WTC11 (cell line): Measurements from ENCODE around the gene HNRNPAB. TPM values are rescaled to one million over a fixed set of nuclear protein-coding genes. Genes with fewer than 3 reads are reported as not detected.
"Not testable (repeated sequence)": the region's sequence is repeated elsewhere in the genome, so short reads cannot be mapped to it uniquely, and the experiment has no call there.

Experiments used
- ATAC-seq: fragments of 200-7000 bp; cut with Tn5 transposase; 2 replicates; pipeline ENCODE4 v1.10.0; 2021; ENCODE audit warnings: mild to moderate bottlenecking, moderate library complexity
- CTCF ChIA-PET: fragments of 300-600 bp; sonication (Branson Sonifier 250); formaldehyde crosslinking; loops from one replicate; lab custom pipeline; 2021; ENCODE audit warnings: antibody characterized with exemption; lab: Charles Lee
- POLR2A ChIA-PET: fragments of 350-600 bp; sonication (Branson Sonifier 250); formaldehyde crosslinking; loops from one replicate; lab custom pipeline; 2021; ENCODE audit warnings: antibody characterized with exemption; lab: Charles Lee
- DNase-seq: peaks from one replicate; pipeline ENCODE4 v3.0.0; 2021; ENCODE audit warnings: low spot score
- H3K27ac Mint-ChIP-seq: 2 replicates; pipeline ENCODE4 v1.8.0; 2021; ENCODE audit warnings: mixed read lengths
- H3K27me3 Mint-ChIP-seq: 2 replicates; pipeline ENCODE4 v1.8.0; 2021; ENCODE audit warnings: low read depth, mild to moderate bottlenecking, moderate library complexity, mixed read lengths
- H3K36me3 Mint-ChIP-seq: 2 replicates; pipeline ENCODE4 v1.8.0; 2021; ENCODE audit warnings: mixed read lengths
- H3K4me1 Mint-ChIP-seq: 2 replicates; pipeline ENCODE4 v1.8.0; 2022; ENCODE audit warnings: mixed read lengths
- H3K4me3 Mint-ChIP-seq: 2 replicates; pipeline ENCODE4 v1.8.0; 2021; ENCODE audit warnings: mild to moderate bottlenecking, moderate library complexity, mixed read lengths
- H3K9me3 Mint-ChIP-seq: 2 replicates; pipeline ENCODE4 v1.8.0; 2021; ENCODE audit warnings: mixed read lengths
- ELF4 ChIP-seq: sonication (generic); formaldehyde crosslinking; IDR thresholded peaks from 2 replicates; pipeline ENCODE4 v1.8.1; 2022; ENCODE audit warnings: low read depth, mild to moderate bottlenecking, moderate library complexity, missing genetic modification reagents
- GRHL2 ChIP-seq: fragments of 250-450 bp; sonication (Bioruptor Pico); IDR thresholded peaks from 2 replicates; pipeline ENCODE4 v1.8.0; 2022; ENCODE audit warnings: mild to moderate bottlenecking, moderate library complexity; ENCODE audit not compliant: insufficient replicate concordance, severe bottlenecking
- NFATC4 ChIP-seq: fragments of 250-450 bp; sonication (Bioruptor Pico); IDR thresholded peaks from 2 replicates; pipeline ENCODE4 v1.9.0; 2021; ENCODE audit warnings: mild to moderate bottlenecking
- NFYB ChIP-seq: sonication (generic); formaldehyde crosslinking; conservative IDR thresholded peaks from 2 replicates; pipeline ENCODE4 v1.8.0; 2022; ENCODE audit warnings: low read depth, missing genetic modification reagents
- SOX15 ChIP-seq: fragments of 250-450 bp; sonication (Bioruptor Pico); IDR thresholded peaks from 2 replicates; pipeline ENCODE4 v1.9.0; 2021; ENCODE audit warnings: mild to moderate bottlenecking
- TP53 ChIP-seq: sonication (generic); formaldehyde crosslinking; IDR thresholded peaks from 2 replicates; pipeline ENCODE4 v1.8.1; 2023; ENCODE audit warnings: mild to moderate bottlenecking, missing genetic modification reagents
- ZNF138 ChIP-seq: sonication (generic); formaldehyde crosslinking; conservative IDR thresholded peaks from 2 replicates; pipeline ENCODE4 v1.8.1; 2022; ENCODE audit warnings: mild to moderate bottlenecking, moderate library complexity, missing genetic modification reagents
- total RNA-seq: library from RNA; stranded (reverse); gene quantifications from 3 replicates; pipeline ENCODE4 v1.2.3, GENCODE V29; 2021
- TF ChIP-seq, protein P1 (sequence below): fragments of 250-450 bp; sonication (Bioruptor Pico); IDR thresholded peaks from 2 replicates; pipeline ENCODE4 v1.8.0; 2021; ENCODE audit warnings: mild to moderate bottlenecking
- TF ChIP-seq, protein P2 (sequence below): sonication (generic); formaldehyde crosslinking; IDR thresholded peaks from 2 replicates; pipeline ENCODE4 v1.8.0; 2022; ENCODE audit warnings: mild to moderate bottlenecking, missing genetic modification reagents
- TF ChIP-seq, protein P3 (sequence below): fragments of 200-600 bp; IDR thresholded peaks from 2 replicates; pipeline ENCODE4 v1.8.0; 2022; ENCODE audit warnings: antibody characterized with exemption
- TF ChIP-seq, protein P4 (sequence below): sonication (generic); formaldehyde crosslinking; IDR thresholded peaks from 2 replicates; pipeline ENCODE4 v1.8.1; 2023; ENCODE audit warnings: mild to moderate bottlenecking, missing genetic modification reagents

The HNRNPAB gene
- total RNA-seq, 1 experiment from 2014 or later: 457 TPM

DNA sequence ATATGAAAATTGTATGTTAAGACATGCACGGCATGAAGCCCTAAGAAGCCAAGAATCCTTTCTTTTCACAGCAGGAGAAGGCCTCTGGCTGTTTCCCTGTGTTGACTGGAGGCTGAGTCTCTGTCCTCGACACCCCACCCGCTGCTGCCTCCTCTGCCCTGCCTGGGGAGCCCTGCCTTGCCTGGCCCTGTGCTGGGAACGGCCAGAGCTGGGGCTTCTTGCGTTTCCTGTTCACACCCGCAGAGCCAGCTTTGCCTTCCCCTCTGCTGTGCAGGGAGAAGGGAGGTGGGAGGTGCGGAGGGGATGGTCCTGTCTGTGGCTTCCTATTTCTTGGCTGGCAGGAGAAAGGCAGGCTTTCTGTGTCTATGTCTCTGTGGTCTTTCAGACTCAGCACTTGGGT lies 10.3 kb upstream of the HNRNPAB start:
- Mint-ChIP-seq H3K27ac (no peak overlapping the region), H3K9me3 (peaks cover 17% of the 10 kb centered on the region), H3K36me3 (peaks cover 15% of the 10 kb centered on the region), H3K4me1 (peaks cover 16% of the 10 kb centered on the region), H3K4me3 (no peak overlapping the region), H3K27me3 (peaks cover 11% of the 10 kb centered on the region)
- ChIA-PET POLR2A (no interaction called here), CTCF (interaction anchor here (4.4 kb wide), 1 partner anchor 13 kb away, joined by 55 read pairs; no protein-coding TSS in a partner anchor)
- TF ChIP-seq, protein P1, sequence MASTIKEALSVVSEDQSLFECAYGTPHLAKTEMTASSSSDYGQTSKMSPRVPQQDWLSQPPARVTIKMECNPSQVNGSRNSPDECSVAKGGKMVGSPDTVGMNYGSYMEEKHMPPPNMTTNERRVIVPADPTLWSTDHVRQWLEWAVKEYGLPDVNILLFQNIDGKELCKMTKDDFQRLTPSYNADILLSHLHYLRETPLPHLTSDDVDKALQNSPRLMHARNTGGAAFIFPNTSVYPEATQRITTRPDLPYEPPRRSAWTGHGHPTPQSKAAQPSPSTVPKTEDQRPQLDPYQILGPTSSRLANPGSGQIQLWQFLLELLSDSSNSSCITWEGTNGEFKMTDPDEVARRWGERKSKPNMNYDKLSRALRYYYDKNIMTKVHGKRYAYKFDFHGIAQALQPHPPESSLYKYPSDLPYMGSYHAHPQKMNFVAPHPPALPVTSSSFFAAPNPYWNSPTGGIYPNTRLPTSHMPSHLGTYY: no peak
- no peak for DNase-seq
- ATAC-seq: peak; percentile 51; the same call in 1 of the 2 replicates

DNA sequence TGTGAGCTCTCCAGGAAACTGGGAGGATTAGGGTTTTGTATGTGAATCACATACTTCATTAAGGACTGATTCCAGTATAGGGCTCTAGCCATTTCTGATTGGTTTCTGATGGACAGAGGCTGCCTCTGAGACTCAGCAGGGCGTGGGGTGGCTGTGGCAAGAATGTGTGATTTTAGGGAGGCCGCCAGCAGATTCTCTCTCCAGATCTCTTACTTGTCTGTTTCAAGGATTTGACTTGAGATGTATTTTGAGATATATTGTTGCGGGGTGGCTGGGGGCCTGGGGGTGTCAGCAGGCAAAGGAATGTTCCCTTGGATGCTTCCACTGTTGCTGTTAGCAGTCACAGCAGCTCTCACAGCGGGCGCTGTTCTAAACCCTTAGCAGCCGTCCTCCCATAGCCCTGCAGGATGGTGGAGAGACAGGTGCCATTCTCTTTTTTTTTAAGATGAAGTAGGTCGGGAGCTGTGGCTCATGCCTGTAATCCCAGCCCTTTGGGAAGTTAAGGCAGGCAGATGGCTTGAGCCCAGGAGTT lies 8.0 kb upstream of the HNRNPAB start:
- H3K27me3 Mint-ChIP-seq: peaks cover 15% of the 10 kb centered on the region
- no peak overlapping the region for H3K27ac Mint-ChIP-seq
- TF ChIP-seq, protein P2, sequence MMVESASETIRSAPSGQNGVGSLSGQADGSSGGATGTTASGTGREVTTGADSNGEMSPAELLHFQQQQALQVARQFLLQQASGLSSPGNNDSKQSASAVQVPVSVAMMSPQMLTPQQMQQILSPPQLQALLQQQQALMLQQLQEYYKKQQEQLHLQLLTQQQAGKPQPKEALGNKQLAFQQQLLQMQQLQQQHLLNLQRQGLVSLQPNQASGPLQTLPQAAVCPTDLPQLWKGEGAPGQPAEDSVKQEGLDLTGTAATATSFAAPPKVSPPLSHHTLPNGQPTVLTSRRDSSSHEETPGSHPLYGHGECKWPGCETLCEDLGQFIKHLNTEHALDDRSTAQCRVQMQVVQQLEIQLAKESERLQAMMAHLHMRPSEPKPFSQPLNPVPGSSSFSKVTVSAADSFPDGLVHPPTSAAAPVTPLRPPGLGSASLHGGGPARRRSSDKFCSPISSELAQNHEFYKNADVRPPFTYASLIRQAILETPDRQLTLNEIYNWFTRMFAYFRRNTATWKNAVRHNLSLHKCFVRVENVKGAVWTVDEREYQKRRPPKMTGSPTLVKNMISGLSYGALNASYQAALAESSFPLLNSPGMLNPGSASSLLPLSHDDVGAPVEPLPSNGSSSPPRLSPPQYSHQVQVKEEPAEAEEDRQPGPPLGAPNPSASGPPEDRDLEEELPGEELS: no peak
- TF ChIP-seq ZNF138 (CRISPR knock-in tag) (no peak), NFATC4 (CRISPR knock-in tag) (no peak)
- POLR2A ChIA-PET: interaction anchor here (0.6 to 1.6 kb wide), 2 partner anchors 15 to 16 kb away, joined by 3 to 6 read pairs; no protein-coding TSS in a partner anchor
- ATAC-seq (no peak), DNase-seq (no peak)
- peaks cover 15% of the 10 kb centered on the region for H3K36me3 Mint-ChIP-seq
- H3K4me1 Mint-ChIP-seq: peaks cover 23% of the 10 kb centered on the region
- CTCF ChIA-PET: interaction anchor here (0.5 to 4.4 kb wide), 16 partner anchors 11 to 663 kb away, joined by 3 to 55 read pairs (median 5); partner anchors contain the start of genes NHP2 and PHYKPL
- H3K4me3 Mint-ChIP-seq: no peak overlapping the region
- H3K9me3 Mint-ChIP-seq: peaks cover 13% of the 10 kb centered on the region

DNA sequence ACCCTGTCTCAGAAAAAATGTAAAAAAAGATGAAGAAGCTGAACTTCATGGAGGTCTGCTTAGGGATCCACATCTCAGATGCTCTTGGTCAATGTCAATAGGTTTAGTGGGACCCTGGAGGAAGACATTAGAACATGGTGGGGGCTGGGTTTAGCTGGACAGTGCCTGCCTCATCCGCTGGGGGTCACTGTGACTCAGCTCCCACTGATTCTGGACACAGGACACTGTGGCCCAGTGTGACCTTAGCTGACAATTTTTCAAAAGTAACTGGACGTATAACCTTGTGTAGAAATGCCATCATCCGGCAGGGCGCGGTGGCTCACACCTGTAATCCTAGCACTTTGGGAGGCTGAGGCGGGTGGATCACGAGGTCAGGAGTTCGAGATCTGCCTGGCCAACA lies 7.3 kb upstream of the HNRNPAB start:
- H3K4me1 Mint-ChIP-seq: peaks cover 23% of the 10 kb centered on the region
- peaks cover 13% of the 10 kb centered on the region for H3K9me3 Mint-ChIP-seq
- H3K4me3 Mint-ChIP-seq: no peak overlapping the region
- peak; percentile 60 for DNase-seq
- TF ChIP-seq SOX15 (CRISPR knock-in tag) (no peak), TP53 (CRISPR knock-in tag) (no peak), GRHL2 (CRISPR knock-in tag) (no peak), NFYB (CRISPR knock-in tag) (no peak), ELF4 (CRISPR knock-in tag) (no peak)
- TF ChIP-seq, protein P3, sequence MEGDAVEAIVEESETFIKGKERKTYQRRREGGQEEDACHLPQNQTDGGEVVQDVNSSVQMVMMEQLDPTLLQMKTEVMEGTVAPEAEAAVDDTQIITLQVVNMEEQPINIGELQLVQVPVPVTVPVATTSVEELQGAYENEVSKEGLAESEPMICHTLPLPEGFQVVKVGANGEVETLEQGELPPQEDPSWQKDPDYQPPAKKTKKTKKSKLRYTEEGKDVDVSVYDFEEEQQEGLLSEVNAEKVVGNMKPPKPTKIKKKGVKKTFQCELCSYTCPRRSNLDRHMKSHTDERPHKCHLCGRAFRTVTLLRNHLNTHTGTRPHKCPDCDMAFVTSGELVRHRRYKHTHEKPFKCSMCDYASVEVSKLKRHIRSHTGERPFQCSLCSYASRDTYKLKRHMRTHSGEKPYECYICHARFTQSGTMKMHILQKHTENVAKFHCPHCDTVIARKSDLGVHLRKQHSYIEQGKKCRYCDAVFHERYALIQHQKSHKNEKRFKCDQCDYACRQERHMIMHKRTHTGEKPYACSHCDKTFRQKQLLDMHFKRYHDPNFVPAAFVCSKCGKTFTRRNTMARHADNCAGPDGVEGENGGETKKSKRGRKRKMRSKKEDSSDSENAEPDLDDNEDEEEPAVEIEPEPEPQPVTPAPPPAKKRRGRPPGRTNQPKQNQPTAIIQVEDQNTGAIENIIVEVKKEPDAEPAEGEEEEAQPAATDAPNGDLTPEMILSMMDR: peak; percentile 44
- TF ChIP-seq, protein P4, sequence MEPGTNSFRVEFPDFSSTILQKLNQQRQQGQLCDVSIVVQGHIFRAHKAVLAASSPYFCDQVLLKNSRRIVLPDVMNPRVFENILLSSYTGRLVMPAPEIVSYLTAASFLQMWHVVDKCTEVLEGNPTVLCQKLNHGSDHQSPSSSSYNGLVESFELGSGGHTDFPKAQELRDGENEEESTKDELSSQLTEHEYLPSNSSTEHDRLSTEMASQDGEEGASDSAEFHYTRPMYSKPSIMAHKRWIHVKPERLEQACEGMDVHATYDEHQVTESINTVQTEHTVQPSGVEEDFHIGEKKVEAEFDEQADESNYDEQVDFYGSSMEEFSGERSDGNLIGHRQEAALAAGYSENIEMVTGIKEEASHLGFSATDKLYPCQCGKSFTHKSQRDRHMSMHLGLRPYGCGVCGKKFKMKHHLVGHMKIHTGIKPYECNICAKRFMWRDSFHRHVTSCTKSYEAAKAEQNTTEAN (CRISPR knock-in tag): no peak
- H3K27ac Mint-ChIP-seq: no peak overlapping the region
- ATAC-seq: peak; percentile 76
- peaks cover 14% of the 10 kb centered on the region for H3K36me3 Mint-ChIP-seq
- CTCF ChIA-PET: interaction anchor here (0.5 to 4.4 kb wide), 15 partner anchors 11 to 663 kb away, joined by 3 to 55 read pairs (median 5); partner anchors contain the start of genes NHP2 and PHYKPL
- POLR2A ChIA-PET: interaction anchor here (0.6 to 1.6 kb wide), 2 partner anchors 15 to 16 kb away, joined by 3 to 6 read pairs; no protein-coding TSS in a partner anchor
- peaks cover 18% of the 10 kb centered on the region for H3K27me3 Mint-ChIP-seq

DNA sequence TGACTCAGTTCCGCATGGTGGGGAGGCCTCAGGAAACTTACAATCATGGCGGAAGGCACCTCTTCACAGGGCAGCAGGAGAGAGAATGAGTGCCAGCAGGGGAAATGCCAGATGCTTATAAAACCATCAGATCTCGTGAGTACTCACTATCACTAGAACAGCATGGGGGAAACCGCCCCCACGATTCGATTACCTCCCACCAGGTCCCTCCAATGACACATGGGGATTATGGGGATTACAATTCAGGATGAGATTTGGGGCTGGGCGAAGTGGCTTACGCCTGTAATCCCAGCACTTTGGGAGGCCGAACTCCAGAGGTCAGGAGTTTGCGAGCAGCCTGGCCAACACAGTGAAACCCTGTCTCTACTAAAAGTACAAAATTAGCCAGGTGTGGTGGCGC lies 6.2 kb upstream of the HNRNPAB start:
- H3K9me3 Mint-ChIP-seq, ATAC-seq, H3K27ac Mint-ChIP-seq, H3K4me3 Mint-ChIP-seq, H3K36me3 Mint-ChIP-seq: not testable (repeated sequence)
- peak; percentile 0 for DNase-seq
- POLR2A ChIA-PET: interaction anchor here (0.7 kb wide), 1 partner anchor 44 kb away, joined by 11 read pairs; the partner anchor contains the start of gene NHP2
- H3K27me3 Mint-ChIP-seq: peaks cover 20% of the 10 kb centered on the region
- CTCF ChIA-PET: interaction anchor here (0.6 to 0.7 kb wide), 3 partner anchors 12 to 26 kb away, joined by 3 to 4 read pairs (median 3); no protein-coding TSS in a partner anchor
- peaks cover 23% of the 10 kb centered on the region for H3K4me1 Mint-ChIP-seq
